Measurements from ENCODE around the gene CSHL1. TPM values are rescaled to one million over a fixed set of nuclear protein-coding genes. Genes with fewer than 3 reads are reported as not detected.

Gene CSHL1
- total and polyA plus RNA-seq, 2 experiments from 2014 or later: 0.44 TPM; not detected in 1

DNA sequence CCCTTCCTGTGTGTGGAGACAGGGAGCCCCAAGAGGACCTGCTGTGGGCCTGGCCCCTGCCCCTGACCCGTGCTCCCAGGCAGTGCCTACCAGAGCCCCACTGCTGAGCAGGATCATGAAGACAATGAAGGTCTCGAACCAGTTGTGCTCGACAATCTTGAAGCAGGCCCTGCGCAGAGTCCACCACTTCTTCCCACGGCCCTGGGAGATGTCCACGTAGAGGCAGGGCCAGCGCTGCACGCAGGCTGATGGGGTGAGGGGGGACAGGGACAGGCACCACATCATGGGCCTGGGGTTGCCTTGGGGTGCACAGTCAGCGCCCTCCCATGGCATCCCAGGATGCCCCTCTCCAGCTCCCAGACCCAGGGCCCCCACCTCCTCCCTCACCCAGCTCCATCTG lies 37.5 kb upstream of the CSHL1 start:
- ATAC-seq (no peak), DNase-seq (ENCODE audit: low spot score) (no peak)
- no peaks in the 10 kb centered on the region for H3K36me3 ChIP-seq (ENCODE audit: insufficient read depth)
- H3F3A ChIP-seq (replicated peaks; ENCODE audit: low read depth): no peaks in the 10 kb centered on the region
- H3K4me2 ChIP-seq: no peak overlapping the region
- H3K27ac ChIP-seq (ENCODE audit: low read depth): no peak overlapping the region
- Mint-ChIP-seq H3K36me3 (ENCODE audit: low read depth) (peaks cover 6% of the 10 kb centered on the region; the same call in 2 of the 3 replicates), H3K27ac (no peak overlapping the region), H3K4me3 (no peak overlapping the region), H3K27me3 (ENCODE audit: insufficient read depth, low read depth, poor library complexity) (peaks cover 1% of the 10 kb centered on the region), H3K9me3 (no peaks in the 10 kb centered on the region), H3K4me1 (peaks cover 2% of the 10 kb centered on the region; the same call in 1 of the 3 replicates)
- TF ChIP-seq, protein P1, sequence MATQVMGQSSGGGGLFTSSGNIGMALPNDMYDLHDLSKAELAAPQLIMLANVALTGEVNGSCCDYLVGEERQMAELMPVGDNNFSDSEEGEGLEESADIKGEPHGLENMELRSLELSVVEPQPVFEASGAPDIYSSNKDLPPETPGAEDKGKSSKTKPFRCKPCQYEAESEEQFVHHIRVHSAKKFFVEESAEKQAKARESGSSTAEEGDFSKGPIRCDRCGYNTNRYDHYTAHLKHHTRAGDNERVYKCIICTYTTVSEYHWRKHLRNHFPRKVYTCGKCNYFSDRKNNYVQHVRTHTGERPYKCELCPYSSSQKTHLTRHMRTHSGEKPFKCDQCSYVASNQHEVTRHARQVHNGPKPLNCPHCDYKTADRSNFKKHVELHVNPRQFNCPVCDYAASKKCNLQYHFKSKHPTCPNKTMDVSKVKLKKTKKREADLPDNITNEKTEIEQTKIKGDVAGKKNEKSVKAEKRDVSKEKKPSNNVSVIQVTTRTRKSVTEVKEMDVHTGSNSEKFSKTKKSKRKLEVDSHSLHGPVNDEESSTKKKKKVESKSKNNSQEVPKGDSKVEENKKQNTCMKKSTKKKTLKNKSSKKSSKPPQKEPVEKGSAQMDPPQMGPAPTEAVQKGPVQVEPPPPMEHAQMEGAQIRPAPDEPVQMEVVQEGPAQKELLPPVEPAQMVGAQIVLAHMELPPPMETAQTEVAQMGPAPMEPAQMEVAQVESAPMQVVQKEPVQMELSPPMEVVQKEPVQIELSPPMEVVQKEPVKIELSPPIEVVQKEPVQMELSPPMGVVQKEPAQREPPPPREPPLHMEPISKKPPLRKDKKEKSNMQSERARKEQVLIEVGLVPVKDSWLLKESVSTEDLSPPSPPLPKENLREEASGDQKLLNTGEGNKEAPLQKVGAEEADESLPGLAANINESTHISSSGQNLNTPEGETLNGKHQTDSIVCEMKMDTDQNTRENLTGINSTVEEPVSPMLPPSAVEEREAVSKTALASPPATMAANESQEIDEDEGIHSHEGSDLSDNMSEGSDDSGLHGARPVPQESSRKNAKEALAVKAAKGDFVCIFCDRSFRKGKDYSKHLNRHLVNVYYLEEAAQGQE (IDR thresholded peaks at IDR 0.05; ENCODE audit: unreplicated experiment): no peak
- TF ChIP-seq POLR2AphosphoS5 (IDR thresholded peaks at IDR 0.05; ENCODE audit: low read depth): no peak
- no peak for TF ChIP-seq STAT1 (IDR thresholded peaks at IDR 0.05; ENCODE audit: unreplicated experiment)
- TF ChIP-seq NANOG (IDR thresholded peaks at IDR 0.05; ENCODE audit: borderline replicate concordance): no peak
- H3K9me2 ChIP-seq (ENCODE audit: insufficient read depth): no peaks in the 10 kb centered on the region
- H3K4me1 ChIP-seq (ENCODE audit: insufficient read depth): no peaks in the 10 kb centered on the region
- no peak overlapping the region for H2AFZ ChIP-seq
- H3K27me3 ChIP-seq (ENCODE audit: insufficient read depth): no peaks in the 10 kb centered on the region
- H4K20me1 ChIP-seq (replicated peaks; ENCODE audit: insufficient read depth): no peaks in the 10 kb centered on the region
- no peak overlapping the region for H3K4me3 ChIP-seq
- no peaks in the 10 kb centered on the region for H3K79me2 ChIP-seq (replicated peaks; ENCODE audit: insufficient read depth)

DNA sequence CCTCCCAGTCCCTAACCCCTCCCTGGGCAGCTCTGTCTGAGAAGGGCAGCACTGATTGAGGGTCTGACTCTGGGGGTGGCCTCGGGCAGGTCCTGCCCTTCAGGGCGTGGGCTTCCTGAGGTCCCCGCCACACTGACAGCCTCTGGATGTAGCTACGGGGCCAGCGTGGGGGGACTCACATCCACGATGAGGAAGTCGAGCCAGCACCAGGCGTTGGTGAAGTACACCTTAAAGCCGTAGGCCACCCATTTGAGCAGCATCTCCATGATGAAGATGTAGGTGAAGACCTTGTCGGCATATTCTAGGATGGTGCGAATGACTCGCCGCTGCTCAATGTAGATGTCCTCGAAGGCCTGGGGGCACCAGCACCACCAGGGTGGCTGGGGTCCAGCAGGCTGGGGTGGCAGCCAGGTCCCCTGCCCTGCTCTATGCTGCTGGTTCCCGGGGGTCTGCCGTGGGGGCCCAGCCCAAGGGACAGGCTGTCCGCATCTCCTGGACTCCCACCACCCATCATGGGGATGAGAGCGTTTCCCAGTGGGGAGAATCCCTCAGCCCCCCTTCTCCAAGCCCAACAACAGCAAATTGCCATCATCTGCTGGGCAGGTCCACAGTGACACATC lies 36.8 kb upstream of the CSHL1 start:
- H3K27ac Mint-ChIP-seq: no peak overlapping the region
- peaks cover 2% of the 10 kb centered on the region; the same call in 1 of the 3 replicates for H3K4me1 Mint-ChIP-seq
- TF ChIP-seq EZH2 (IDR thresholded peaks at IDR 0.05; ENCODE audit: low read depth, unreplicated experiment): no peak
- no peak for TF ChIP-seq ZNF114 (CRISPR knock-in tag; IDR thresholded peaks at IDR 0.05)
- TF ChIP-seq, protein P2, sequence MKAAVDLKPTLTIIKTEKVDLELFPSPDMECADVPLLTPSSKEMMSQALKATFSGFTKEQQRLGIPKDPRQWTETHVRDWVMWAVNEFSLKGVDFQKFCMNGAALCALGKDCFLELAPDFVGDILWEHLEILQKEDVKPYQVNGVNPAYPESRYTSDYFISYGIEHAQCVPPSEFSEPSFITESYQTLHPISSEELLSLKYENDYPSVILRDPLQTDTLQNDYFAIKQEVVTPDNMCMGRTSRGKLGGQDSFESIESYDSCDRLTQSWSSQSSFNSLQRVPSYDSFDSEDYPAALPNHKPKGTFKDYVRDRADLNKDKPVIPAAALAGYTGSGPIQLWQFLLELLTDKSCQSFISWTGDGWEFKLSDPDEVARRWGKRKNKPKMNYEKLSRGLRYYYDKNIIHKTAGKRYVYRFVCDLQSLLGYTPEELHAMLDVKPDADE (IDR thresholded peaks at IDR 0.05): no peak
- TF ChIP-seq STAT1 (IDR thresholded peaks at IDR 0.05; ENCODE audit: unreplicated experiment): no peak
- TF ChIP-seq NANOG (IDR thresholded peaks at IDR 0.05; ENCODE audit: borderline replicate concordance): no peak
- TF ChIP-seq EZH2phosphoT487 (IDR thresholded peaks at IDR 0.05; ENCODE audit: unreplicated experiment): no peak
- TF ChIP-seq, protein P1 (IDR thresholded peaks at IDR 0.05; ENCODE audit: unreplicated experiment): no peak
- TF ChIP-seq POLR2AphosphoS5 (IDR thresholded peaks at IDR 0.05; ENCODE audit: low read depth): no peak

More for the DNA sequence above, 36.8 kb upstream of the CSHL1 start:
- H3K4me1 ChIP-seq (ENCODE audit: insufficient read depth): no peaks in the 10 kb centered on the region
- no peaks in the 10 kb centered on the region for H3K79me2 ChIP-seq (replicated peaks; ENCODE audit: insufficient read depth)
- no peaks in the 10 kb centered on the region for H3K27me3 ChIP-seq (ENCODE audit: insufficient read depth)
- no peaks in the 10 kb centered on the region for H3F3A ChIP-seq (replicated peaks; ENCODE audit: low read depth)
- no peak overlapping the region for H3K4me3 ChIP-seq
- peaks cover 8% of the 10 kb centered on the region; the same call in 2 of the 3 replicates for H3K36me3 Mint-ChIP-seq (ENCODE audit: low read depth)
- H3K4me3 Mint-ChIP-seq: no peak overlapping the region
- no peak overlapping the region for H3K27ac ChIP-seq (ENCODE audit: low read depth)
- H3K9me3 Mint-ChIP-seq: no peaks in the 10 kb centered on the region
- H4K20me1 ChIP-seq (replicated peaks; ENCODE audit: insufficient read depth): no peaks in the 10 kb centered on the region
- ATAC-seq (no peak), DNase-seq (ENCODE audit: low spot score) (no peak)
- H2AFZ ChIP-seq: no peak overlapping the region
- H3K4me2 ChIP-seq: no peak overlapping the region
- H3K36me3 ChIP-seq (ENCODE audit: insufficient read depth): no peaks in the 10 kb centered on the region
- peaks cover 1% of the 10 kb centered on the region for H3K27me3 Mint-ChIP-seq (ENCODE audit: insufficient read depth, low read depth, poor library complexity)
- no peaks in the 10 kb centered on the region for H3K9me2 ChIP-seq (ENCODE audit: insufficient read depth)
